HG02759 (cell line): ENCODE data around the gene NKAP.
"Not testable (repeated sequence)": the region's sequence is repeated elsewhere in the genome, so short reads cannot be mapped to it uniquely, and the experiment has no call there.

Source experiments
- ATAC-seq: cut with Tn5 transposase; IDR thresholded peaks from one replicate; pipeline ENCODE4 v1.9.1; 2021; ENCODE audit warnings: mild to moderate bottlenecking, moderate library complexity; ENCODE audit not compliant: unreplicated experiment

Gene NKAP

DNA sequence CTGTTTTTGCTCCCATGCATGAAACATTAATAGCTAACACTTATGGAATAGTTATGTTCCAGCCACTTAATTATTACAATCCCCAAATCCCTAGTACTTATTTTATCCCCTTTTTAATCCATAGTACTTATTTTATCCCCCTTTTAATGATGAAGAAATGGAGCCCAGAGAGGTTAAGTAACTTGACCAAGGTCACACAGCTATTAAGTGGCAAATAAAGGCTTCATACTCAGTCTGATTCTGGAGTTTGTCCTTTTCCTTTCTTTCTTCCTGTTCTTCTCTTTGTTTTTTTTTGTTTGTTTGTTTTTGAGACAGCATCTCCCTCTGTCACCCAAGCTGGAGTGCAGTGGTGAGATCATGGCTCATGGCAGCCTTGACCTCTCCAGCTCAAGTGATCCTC lies 2.2 kb downstream of the NKAP start:
- ATAC-seq: no peak

DNA sequence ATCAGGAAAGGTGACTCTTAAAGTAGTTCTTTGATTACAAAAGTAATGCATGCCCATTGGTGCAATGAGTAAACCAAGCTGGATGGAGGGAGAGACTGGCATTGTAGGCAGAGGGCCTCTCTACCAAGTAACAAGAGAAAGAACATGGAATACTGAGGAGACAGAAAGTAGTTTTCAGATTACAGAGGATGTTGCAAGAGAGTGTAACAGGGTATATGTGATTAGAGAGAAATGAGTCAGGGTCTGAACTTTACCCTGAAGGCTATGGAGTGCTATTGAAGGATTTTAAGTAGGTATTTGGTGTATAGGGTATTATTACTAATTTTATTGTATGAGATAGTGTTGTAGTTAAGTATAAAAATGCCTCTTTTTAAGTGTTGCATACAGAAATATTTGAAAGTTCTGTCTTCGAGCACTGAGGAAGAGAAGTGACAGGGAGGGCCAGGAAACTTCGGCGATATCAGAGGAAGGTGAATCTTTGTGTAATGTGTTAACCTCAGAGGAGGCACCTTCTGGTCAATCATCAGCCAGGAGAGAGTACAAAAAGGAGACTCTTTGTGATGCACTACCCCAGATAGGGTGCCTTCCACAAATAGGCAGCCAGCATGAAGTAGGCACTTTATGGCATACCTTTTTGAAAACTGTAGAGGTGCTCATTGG lies 8.2 kb downstream of the NKAP start:
- ATAC-seq: no peak

DNA sequence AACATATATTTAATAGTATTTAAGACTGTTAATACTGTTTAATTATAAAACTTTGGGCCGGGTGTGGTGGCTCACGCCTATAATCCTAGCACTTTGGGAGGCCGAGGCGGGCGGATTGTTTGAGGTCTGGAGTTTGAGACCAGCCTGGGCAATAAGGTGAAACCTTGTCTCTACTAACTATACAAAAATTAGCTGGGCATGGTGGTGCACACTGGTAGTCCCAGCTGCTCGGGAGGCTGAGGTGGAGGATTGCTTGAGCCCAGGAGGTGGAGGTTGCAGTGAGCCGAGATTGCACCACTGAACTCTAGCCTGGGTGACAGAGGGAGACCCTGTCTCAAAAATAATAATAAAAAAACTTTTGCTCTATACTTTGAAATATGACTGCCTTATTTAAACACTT lies 21.2 kb downstream of the NKAP start:
- ATAC-seq: not testable (repeated sequence)

DNA sequence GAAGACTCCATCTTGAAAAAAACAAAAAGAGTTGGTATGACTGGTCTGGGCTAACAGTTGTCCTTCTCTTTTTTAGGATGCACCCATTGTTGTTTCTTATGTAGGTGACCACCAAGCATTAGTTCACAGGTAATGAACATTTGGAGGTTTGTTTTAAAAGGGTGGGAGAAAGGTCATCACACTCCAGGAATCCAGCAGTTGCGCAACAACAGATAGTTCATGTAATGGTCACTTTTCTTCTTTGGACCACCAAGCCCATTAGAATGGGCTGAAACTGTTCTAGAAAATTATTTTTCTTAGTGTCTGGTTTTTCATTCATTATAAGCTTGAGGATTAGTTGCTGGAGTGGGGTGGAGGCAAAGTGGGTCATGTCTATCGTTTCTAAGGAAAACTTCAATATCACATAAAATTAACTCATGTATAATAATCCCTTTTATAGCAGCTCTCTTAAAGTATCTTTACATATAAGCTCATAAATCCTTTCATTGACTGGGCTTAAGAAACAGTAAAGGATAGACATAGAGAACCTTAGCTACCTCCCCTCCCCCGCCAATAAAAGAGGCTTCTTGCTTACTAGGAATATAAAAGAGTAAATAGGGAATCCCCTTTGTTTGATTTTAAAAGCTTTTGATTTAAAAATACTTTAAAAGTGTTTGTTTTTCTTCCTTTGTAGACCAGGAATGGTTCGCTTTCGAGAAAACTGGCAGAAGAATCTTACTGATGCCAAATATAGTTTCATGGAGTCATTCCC lies 23.5 kb downstream of the NKAP start:
- no peak for ATAC-seq

DNA sequence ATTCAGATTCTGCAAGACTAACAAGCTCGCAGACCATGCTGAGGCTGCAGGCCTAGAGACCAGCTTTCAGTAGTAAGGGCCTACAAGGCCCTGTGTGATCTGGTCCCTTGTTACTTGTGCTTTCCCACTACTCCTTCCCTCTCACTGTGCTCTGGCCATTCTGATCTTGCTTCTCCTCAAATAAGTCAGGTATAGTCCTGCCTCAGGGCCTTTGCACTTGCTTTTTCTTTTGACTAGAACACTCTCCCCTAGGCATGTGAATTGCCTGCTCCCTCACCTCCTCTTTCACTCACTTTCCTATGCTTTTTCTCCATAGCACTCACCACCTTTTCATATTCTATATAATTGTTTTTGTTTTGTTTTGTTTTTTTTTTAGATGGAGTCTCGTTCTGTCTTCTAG lies 25.7 kb downstream of the NKAP start:
- ATAC-seq: no peak

DNA sequence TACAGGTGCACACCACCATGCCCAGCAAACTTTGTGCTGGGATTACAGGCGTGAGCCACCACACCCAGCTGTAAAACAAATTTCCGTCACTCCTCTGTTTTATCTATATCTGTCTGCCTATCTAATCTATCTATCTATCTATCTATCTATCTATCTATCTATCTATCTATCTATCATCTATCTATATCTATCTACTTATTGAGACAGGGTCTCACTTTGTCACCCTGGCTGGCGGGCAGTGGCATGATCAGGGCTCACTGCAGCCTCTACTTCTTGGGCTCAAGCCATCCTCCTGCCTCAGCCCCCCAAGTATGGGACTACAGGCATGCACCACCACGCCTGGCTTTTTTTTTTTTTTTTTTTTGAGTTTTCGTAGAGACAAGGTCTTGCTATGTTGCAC lies 27.2 kb downstream of the NKAP start:
- ATAC-seq: no peak

DNA sequence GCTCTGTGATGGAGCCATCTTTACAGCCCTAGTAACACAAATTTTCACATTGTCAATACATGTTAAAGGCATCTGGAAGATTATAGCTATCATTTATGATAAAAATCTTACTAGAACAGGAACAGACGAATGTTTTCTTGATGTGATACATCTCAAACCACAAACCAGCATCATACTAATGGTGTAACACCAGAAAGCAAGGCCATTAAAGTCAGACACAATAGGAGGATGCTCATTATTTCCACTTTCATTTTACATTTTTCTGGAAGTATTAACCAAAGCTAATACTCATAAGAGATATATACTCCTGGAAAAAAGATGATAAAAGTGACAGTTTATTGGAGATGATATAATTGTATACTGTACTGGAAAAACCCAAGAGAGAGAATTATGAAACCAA lies 42.6 kb downstream of the NKAP start:
- no peak for ATAC-seq

DNA sequence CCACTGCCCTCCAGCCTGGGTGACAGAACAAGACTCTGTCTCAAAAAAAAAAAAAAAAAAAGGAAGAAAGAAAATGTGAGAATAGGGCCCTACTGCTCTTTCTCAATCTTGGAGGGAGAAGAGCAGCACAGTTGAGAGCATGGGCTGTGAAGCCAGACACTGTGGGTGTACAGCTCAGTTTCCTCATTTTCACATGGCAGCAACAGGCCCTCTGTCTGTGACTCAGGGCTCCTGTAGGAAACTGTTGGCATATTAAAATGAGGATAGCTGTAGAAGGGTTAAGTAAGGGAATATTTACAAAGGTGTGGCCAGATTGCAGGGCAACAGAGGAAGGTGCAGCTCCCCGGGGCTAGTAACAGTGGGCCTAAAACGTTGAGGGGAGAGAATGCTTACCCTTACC lies 44.4 kb downstream of the NKAP start:
- ATAC-seq: no peak

DNA sequence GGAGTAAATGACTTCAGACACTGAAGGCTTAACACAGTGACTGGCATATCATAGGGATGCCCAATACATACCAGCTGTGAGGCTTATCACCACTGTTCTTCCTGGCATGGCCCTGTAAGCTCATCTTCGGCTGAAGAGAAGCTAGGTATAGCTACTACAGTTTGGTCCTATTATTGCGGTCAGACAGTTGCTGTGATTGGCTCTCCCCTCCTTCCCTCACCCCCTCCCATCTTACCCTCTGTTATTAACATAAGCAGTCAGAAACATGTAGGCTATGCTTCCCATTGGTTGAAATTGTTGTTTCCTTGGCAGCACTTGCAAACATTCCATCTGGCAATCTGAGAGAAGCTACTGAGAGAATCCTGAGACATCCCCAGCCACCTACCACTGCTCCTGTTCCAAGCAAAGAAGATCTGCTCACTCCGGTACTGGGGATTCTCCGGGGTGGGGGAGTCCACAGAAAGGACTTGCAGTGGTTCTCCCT lies 47.7 kb downstream of the NKAP start, which contains the start of gene AKAP14:
Gene AKAP14 (plus strand): TSS at position 51 of the 484 bp plus-strand sequence. CDS start 7,331 bp downstream, outside the sequence.
- no peak for ATAC-seq

DNA sequence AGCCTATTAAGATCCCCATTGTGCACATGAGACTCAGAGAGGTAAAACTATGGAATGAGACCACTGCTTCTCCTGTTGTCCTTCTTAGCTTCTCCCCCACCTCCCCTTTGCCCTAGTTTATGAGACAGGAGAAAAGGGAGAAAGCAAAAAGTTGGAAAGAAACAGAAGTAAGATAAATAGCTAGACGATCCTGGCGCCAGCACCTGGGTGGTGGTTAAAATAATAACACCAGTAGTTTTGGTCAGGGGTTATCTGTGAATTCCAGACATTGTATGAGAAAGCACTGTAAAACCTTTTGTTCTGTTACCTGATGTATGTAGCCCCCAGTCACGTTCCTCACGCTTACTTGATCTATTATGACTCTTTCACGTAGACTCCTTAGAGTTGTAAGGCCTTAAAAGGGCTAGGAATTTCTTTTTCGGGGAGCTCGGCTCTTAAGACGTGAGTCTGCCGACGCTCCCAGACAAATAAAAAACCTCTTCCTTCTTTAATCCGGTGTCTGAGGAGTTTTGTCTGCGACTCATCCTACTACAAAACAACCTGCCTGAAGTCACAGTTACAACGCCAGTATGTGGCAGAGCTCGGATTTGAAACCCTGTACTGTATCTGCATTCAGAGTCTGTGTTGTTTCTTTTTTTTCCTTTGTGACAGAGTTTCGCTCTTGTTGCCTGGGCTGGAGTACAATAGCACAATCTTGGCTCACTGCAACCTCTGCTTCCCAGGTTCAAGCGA lies 51.4 kb downstream of the NKAP start:
- ATAC-seq: not testable (repeated sequence)

DNA sequence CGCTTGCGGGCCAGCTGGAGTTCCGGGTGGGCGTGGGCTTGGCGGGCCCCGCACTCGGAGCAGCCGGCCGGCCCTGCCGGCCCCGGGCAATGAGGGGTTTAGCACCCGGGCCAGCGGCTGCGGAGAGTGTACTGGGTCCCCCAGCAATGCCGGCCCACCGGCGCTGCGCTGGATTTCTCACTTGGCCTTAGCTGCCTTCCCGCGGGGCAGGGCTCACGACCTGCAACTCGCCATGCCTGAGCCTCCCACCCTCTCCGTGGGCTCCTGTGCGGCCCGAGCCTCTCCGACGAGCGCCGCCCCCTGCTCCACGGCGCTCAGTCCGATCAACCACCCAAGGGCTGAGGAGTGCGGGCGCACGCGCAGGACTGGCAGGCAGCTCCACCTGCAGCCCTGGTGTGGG lies 52.9 kb downstream of the NKAP start:
- not testable (repeated sequence) for ATAC-seq

DNA sequence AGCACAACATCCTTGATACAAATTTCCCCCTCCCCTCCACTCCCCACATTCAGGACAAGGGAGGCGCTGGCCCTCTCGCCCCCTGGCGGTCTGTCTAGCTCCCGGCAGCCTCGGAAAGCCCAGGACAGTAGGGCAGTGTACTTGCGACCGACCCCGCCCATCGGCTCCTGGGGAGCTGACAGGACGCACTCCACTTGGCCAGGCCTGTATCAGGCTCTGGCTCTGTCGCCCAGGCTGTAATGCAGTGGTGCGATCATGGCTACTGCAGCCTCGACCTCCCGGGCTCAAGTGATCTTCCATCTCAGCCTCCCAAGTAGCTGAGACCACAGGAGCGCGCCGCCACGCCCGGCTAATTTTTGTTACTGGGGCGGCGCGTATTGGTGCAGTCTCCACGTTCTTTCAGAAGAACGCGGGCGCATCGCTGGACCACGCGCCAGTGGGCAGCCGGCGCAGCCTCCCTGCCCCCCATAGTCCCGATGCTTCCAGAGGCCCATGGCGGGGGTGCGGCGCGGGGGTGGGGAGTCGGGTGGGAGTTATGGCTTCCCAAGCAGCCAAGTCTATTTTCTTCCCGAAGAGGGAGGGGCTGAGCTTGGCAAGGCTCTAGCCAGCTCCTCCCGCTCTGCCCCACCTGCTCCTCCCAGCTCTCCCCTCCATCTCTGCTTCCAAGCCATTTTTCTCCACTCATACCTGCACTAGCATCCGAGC lies 55.7 kb downstream of the NKAP start:
- ATAC-seq: peak; percentile 89

DNA sequence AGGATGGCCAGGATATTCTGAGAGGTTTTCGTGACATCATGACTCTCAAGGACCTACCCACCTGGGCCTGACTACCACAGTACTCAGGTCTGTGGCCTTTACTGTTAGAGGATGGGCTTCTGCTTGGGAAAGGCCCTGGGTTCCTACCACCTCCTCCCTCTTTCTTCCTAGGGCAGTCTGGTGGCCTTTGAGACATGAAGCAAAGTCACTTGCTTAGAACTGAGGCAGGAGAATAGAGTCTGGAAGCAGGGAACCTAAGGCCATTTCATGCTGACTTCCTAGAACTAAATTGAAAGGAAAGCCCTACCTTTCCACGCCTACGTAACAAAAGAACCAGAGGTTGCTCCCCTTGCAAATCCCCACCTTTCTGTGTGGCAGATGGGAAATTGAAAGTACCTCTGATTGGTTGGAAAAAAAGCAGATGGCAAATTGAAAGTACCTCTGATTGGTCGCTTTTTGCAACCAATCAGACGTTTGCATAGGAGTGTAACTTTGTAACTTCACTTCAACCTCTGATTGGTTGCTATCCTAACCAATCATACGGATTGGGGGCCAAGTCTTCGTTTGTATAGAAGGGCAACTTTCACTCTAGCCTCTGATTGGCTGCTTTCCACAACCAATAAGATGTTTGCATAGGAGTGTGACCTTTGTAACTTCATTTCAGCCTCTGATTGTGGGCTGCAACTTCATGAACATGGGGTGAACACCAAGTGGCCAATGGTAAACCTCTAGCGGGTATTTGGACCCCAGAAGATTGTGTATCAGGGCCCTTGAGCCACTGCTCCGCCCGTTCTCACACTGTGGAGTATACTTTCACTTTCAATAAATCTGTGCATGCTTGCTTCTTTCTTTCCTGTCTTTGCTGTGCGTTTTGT lies 57.8 kb downstream of the NKAP start:
- ATAC-seq: no peak

DNA sequence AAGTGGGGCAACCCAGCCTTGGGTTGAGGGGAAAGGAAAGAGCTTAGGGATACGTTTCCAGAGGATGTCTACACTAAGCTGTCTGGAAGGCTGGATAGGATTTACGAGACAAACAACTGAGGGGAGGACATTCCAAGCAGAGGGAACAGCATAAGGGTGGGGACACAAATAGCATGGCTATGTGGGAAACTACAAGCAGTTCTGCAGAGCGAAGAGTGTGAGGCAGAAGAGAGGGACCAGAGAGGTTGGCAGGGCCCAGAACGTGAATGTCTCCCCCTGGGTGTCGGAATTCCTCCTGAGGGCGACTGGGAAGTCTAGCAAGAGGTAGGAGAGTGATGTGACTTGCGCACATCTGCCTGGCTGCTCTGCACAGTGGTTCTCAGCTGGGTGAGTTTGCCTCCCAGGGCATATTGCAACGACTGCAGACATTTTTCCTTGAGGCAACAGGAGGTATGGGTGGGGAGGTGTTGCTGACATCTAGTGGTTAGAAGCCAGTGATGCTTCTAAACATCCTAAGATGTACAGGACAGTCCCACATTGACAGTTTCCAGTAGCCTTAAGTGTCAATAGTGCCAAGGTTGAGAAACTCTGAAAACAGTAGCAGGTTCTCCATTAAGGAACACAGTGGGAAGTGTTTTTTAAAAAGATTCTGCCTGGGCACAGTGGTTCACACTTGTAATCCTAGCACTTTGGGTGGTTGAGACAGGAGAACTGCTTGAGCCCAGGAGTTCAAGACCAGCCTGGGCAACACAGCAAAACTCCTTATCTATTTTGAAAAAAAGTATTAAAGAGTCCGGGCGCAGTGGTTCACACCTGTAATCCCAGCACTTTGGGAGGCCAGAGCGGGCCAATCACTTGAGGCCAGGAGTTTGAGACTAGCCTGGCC lies 62.8 kb downstream of the NKAP start:
- peak; percentile 83 for ATAC-seq

DNA sequence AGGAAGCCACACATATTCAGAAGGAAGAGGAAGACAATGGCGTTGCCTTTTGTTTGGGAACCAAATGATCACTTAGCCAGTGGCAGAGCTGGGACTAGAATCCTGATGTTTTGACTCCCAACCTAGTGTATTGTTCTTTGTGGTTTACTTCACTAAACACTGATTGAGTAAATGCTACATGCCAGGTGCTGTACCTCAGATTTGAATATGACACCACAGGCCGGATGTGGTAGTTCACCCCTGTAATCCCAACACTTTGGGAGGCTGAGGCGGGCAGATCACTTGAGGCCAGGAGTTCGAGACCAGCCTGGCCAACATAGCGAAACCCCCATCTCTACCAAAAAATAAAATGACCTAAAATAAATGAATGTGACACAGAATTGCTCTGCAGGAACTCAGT lies 63.5 kb downstream of the NKAP start:
- ATAC-seq: no peak

DNA sequence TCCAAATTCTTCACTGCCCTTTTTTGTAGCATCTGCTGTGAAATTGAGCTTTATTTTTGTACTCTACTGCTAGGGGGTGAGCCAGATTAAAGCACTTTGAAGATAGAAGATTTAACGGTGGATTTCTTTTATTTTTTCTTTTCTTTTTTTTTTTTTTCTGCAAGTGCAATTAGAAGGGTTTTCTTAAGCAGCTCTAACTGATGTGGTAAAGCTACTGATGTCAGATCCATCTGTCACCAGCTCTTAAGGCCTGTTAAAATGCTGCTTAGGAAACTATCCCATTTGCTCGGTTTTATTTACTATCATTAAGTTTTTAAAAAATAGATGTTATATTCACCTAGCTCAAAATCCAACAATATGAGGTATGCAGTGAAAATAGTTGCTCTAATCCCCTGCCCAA lies 64.8 kb downstream of the NKAP start:
- ATAC-seq: no peak

DNA sequence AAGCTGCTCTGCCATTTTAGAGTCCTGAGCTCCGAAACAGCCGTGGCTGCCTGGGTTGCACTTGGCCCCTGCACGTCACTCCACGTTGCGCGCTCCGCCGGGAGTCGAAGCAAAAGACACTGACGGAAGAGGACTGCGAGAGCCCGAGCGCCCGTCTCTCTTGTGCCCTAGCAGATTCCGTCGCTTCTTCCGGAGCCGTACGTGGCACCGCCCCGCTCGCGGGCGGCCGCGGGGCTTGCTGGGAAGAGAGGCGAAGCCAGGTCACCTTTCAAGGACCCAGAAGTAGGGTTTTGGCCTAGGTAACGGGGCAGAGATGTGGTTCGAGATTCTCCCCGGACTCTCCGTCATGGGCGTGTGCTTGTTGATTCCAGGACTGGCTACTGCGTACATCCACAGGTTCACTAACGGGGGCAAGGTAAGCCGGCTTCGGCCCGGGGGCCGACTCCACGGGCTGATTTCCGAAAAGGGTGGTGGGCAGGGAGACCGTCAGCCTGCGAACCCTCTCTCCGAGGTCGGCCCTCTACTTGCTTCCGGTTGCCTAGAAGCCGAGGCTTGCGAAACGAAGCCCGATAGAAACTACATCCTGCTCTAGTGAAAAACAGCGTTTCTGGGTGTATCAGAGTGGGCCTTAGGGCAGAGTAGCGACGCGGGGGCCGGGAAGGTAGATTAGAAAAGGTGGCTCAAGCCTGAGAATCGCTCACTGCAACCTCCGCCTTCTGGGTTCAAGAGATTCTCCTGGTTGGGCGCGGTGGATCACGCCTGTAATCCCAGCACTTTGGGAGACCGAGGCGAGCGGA lies 71.8 kb downstream of the NKAP start, which contains the start of the genes NDUFA1 and RNF113A:
Gene NDUFA1 (plus strand): TSS at position 234 of the 797 bp plus-strand sequence. CDS start 80 bp downstream, at position 314.
Gene RNF113A (minus strand): TSS at position 135 of the 797 bp plus-strand sequence. CDS start 120 bp downstream, at position 15.
- peak; percentile 96 for ATAC-seq

DNA sequence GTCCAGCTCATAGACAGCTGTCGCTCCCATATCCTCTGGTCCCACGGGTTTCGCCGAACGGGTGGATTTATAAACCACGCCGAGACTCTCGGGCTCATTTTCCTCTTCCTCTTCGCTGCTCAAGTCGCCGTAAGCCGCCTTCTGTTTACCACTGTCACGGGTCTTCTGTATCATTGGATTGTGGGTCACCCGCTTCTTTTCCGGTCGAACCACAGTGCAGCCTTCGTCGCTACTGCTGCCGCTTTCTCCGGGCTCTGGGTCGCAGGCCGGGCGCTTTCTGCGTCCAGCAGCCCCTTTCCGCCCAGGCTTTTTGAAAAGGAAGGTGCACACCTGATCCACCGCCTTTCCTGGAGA lies 72.3 kb downstream of the NKAP start:
- ATAC-seq: peak; percentile 49
